GM13977 (cell line): Measurements from ENCODE around the gene SETBP1.

ENCODE experiments used
- DNase-seq: peaks from one replicate; pipeline ENCODE4 v3.0.0; 2012; ENCODE audit warnings: low spot score
- in situ Hi-C: fragments of 300-500 bp; cut with MboI; formaldehyde crosslinking; loops from one replicate; pipeline ENCODE4 v1.12.0; 2022; ENCODE audit warnings: low sequenced_read_pairs, low pct_unique_long_range_greater_than_20kb, mixed read lengths, inconsistent platforms; ENCODE audit not compliant: unreplicated experiment
- TF ChIP-seq, protein P1 (sequence below): IDR thresholded peaks from 2 replicates; pipeline ENCODE4 v1.5.1; 2012; ENCODE audit warnings: mild to moderate bottlenecking, control low read depth; ENCODE audit not compliant: insufficient read depth; ENCODE audit errors: extremely low read depth, missing control alignments

Gene SETBP1

GRCh38 chr18:44869533-44869932 is 188.8 kb downstream of the SETBP1 start:
- TF ChIP-seq, protein P1, sequence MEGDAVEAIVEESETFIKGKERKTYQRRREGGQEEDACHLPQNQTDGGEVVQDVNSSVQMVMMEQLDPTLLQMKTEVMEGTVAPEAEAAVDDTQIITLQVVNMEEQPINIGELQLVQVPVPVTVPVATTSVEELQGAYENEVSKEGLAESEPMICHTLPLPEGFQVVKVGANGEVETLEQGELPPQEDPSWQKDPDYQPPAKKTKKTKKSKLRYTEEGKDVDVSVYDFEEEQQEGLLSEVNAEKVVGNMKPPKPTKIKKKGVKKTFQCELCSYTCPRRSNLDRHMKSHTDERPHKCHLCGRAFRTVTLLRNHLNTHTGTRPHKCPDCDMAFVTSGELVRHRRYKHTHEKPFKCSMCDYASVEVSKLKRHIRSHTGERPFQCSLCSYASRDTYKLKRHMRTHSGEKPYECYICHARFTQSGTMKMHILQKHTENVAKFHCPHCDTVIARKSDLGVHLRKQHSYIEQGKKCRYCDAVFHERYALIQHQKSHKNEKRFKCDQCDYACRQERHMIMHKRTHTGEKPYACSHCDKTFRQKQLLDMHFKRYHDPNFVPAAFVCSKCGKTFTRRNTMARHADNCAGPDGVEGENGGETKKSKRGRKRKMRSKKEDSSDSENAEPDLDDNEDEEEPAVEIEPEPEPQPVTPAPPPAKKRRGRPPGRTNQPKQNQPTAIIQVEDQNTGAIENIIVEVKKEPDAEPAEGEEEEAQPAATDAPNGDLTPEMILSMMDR = no peak
- in situ Hi-C loops = no loop called here
- no peak for DNase-seq

- TF ChIP-seq, protein P1 = peak; percentile 26
- in situ Hi-C loops = no loop called here
- DNase-seq = no peak
Observed at GRCh38 chr18:44870631-44871502, 190.2 kb downstream of the SETBP1 start.

- no peak for DNase-seq
- in situ Hi-C loops = no loop called here
- TF ChIP-seq, protein P1 = no peak
Observed at GRCh38 chr18:44871771-44872170, 191.1 kb downstream of the SETBP1 start.

DNA sequence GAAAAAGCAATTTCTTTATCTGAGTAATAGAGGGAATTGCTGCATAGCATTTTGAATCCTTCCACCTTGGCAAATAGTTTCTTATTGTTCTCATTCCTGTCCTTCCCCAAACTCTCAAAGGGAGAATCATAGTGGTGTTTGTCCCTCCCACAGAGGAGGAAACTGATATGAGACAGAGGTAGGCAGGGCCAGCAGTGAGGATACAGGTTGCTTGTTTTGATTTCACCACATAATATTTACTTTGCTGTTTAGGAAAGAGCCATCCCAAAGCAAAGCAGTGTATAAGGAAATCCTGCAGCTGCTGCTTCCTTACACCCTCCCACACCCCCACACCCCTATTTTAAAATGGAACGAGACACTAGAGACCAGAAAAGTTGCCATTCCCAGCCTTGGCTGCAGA is 195.3 kb downstream of the SETBP1 start:
- TF ChIP-seq, protein P1 = no peak
- no peak for DNase-seq
- in situ Hi-C loops = no loop called here

DNA sequence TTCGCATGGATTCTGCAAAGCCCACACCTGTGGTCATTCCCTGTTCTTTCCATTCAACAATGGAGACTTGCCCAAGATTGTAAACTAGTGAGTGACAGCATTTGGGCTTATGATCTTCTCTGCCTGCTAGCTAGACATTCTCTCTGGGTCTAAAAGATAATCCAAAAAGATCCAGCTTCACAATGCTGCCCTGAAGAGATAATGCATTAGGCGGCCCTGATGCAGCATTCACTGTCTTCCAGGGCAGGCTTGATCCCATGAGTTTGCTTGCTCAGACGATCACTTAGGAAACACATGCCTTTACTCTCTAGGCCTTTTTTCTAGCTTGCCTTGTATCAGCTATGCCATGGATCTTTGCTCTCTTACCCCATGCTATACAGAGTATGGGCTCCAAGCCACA is 196.1 kb downstream of the SETBP1 start:
- TF ChIP-seq, protein P1 = no peak
- in situ Hi-C loops = no loop called here
- DNase-seq = no peak

DNA sequence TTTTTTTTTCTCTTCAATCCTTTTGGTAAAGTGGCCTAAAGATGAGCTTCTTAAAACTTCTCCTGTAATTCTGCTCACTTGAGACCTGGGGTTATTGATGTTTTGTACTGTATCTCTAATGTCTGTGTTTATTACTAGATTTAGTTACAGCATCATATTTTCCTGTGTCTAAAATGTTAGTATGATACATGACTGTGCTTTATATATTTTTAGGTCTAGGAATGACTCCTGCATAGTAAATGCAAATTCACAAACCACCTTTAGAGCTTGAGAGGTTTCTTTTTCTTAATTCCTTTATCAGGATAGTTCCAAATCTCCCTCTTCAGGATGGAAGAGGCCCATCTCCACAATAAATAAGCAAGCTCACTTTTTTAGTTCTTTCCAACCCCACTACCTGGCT is 197.6 kb downstream of the SETBP1 start:
- in situ Hi-C loops = no loop called here
- TF ChIP-seq, protein P1 = no peak
- DNase-seq = no peak
